ENCODE results near the gene DIRAS1. TPM values are rescaled to one million over a fixed set of nuclear protein-coding genes. Genes with fewer than 3 reads are reported as not detected.
"Not testable (repeated sequence)": the region's sequence is repeated elsewhere in the genome, so short reads cannot be mapped to it uniquely, and the experiment has no call there.

DIRAS1 gene
- total and polyA plus RNA-seq, 8 donors: 2.4 to 16.3 (median 3.4) TPM

DNA sequence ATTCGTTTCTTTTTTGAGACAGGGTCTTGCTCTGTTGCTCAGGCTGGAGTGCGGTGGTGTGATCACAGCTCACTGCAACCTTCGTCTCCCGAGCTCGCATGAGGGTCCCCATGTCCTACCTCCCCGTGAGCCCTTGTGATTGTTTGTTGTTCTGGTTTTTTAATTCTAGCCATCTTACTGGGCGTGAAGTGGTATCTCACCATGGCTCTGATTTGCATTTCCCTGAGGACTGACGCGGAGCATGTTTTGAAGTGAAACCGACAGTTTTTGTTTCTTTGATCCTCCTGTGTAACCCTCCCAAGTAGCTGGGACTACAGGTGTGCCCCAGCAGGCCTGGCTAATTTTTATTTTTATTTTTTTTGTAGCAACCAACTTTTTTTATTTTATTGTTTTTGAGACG is 40.4 kb downstream of the DIRAS1 start:
- no peak for FAIRE-seq
- 93 to 96% methylated on average over 11 of the region's 11 CpGs for WGBS, 2 donors
- ATAC-seq: no peak
- Histone ChIP-seq H3K27ac (no peak overlapping the region), H3K4me3 (no peak overlapping the region), H3K36me3 (no peaks in the 10 kb centered on the region), H3K9me3 (no peaks in the 10 kb centered on the region), H3K27me3 (no peaks in the 10 kb centered on the region), H3K4me1 (no peaks in the 10 kb centered on the region)
- TF ChIP-seq, protein P1, sequence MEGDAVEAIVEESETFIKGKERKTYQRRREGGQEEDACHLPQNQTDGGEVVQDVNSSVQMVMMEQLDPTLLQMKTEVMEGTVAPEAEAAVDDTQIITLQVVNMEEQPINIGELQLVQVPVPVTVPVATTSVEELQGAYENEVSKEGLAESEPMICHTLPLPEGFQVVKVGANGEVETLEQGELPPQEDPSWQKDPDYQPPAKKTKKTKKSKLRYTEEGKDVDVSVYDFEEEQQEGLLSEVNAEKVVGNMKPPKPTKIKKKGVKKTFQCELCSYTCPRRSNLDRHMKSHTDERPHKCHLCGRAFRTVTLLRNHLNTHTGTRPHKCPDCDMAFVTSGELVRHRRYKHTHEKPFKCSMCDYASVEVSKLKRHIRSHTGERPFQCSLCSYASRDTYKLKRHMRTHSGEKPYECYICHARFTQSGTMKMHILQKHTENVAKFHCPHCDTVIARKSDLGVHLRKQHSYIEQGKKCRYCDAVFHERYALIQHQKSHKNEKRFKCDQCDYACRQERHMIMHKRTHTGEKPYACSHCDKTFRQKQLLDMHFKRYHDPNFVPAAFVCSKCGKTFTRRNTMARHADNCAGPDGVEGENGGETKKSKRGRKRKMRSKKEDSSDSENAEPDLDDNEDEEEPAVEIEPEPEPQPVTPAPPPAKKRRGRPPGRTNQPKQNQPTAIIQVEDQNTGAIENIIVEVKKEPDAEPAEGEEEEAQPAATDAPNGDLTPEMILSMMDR (IDR thresholded peaks at IDR 0.05): no peak
- intact Hi-C loops (cut with DNase I): no loop called here
- no peak for DNase-seq

DNA sequence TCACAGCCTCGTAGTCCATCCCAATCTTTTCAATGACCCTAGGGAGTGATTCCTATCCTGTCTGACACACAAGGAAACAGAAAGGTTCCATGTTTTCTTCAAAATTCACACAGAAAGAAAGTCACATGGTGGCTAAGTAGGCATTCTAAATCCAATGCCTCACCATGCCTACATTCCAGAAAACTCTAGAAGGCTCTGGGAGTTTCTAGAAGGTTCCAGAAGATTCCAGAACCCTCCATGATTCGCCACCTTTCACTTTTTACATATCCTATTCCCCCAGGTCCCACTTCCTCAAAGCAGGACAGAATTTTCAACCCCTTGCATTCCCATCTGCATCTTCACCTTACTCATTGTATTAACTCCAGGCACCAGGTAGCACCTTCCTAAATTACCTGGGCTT is 41.7 kb downstream of the DIRAS1 start:
- intact Hi-C loops (cut with DNase I): no loop called here
- H3K27ac ChIP-seq: no peak overlapping the region
- DNase-seq (no peak), ATAC-seq (no peak), FAIRE-seq (no peak)
- no peaks in the 10 kb centered on the region for H3K9me3 ChIP-seq
- H3K27me3 ChIP-seq: no peaks in the 10 kb centered on the region
- H3K36me3 ChIP-seq: no peaks in the 10 kb centered on the region
- H3K4me1 ChIP-seq: no peaks in the 10 kb centered on the region
- TF ChIP-seq, protein P1 (IDR thresholded peaks at IDR 0.05): no peak
- 94 to 97% methylated on average over 2 of the region's 2 CpGs for WGBS, 2 donors
- H3K4me3 ChIP-seq: no peak overlapping the region

DNA sequence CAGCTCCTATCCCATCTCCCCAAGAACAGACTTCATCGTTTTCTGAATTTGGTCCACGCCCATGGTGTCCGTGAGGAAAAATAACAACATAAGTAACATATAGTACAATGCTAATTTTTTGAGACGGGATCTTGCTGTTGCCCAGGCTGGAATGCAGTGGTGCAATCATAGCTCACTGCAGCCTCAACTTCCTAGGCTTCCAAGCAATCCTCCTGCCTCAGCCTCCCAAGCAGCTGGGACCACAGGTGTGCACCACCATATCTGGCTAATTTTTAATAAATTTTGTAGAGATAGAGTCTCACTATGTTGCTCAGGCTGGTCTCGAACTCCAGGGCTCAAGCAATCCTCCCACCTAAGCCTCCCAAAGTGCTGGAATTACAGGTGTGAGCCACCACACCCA is 42.2 kb downstream of the DIRAS1 start:
- FAIRE-seq; H3K4me1 ChIP-seq; H3K27ac ChIP-seq; ATAC-seq; intact Hi-C loops (cut with DNase I); H3K4me3 ChIP-seq; H3K27me3 ChIP-seq; DNase-seq; H3K36me3 ChIP-seq; H3K9me3 ChIP-seq: not testable (repeated sequence)
- WGBS, 2 donors: 93 to 97% methylated on average over 5 of the region's 5 CpGs

DNA sequence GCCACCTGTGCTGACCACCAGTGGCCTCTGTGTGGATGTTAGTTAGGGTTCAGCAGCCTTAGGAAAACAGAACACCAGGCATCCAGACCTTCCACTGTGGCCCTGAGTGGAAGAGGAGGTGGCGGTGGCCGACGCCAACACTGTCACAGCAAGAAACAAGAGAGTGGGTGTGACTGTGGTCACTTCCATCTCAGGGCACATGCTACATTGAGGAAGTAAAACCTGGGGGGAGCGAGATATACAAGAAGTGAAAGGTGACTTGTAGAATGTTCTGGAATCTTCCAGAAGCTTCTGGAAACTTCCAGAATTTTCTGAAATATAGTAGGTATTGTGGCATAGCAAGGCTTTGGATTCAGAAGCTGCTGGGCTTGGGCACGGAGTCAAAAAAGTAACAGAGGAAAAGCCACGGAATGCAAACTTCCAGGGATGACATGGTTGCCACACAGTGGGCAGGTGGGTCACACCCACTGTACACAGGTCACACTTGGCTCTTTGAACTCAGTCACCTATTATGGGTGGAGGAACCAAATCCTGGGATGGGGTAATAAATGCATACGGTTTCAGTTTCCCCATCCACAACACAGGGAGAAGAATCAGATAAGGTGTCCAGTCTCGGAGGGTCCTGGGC is 43.0 kb downstream of the DIRAS1 start:
- 81 to 86% methylated on average over 8 of the region's 8 CpGs for WGBS, 2 donors
- no peaks in the 10 kb centered on the region for H3K27me3 ChIP-seq
- H3K9me3 ChIP-seq: no peaks in the 10 kb centered on the region
- H3K27ac ChIP-seq: no peak overlapping the region
- DNase-seq: no peak
- H3K4me3 ChIP-seq: no peak overlapping the region
- peak in 2 of 4 donors; percentile 46 to 51 for ATAC-seq
- TF ChIP-seq, protein P1 (IDR thresholded peaks at IDR 0.05): no peak
- FAIRE-seq: no peak
- no peaks in the 10 kb centered on the region for H3K36me3 ChIP-seq
- H3K4me1 ChIP-seq: no peaks in the 10 kb centered on the region
- intact Hi-C loops (cut with DNase I): no loop called here

DNA sequence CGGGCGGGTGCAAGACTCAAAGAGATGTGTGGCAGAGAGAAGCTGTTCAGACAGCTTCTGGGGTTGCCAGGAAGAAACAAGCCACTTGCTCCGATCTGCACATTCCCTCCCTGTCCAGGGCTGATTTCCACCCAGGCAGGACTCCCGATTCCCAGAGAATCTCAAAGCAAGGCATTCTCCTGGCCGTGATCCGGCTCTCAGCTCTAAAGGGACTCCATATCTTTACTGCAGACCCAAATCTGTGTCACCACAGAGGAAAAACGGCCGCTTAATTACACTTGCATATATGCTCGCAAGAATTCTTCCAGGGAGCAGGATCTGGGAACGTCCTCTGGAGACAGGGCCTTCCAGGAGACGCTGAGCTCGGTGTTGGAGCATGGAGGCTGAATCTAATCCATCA is 44.3 kb downstream of the DIRAS1 start:
- FAIRE-seq: no peak
- no peak for DNase-seq
- Histone ChIP-seq H3K9me3 (no peaks in the 10 kb centered on the region), H3K4me3 (no peak overlapping the region), H3K4me1 (no peaks in the 10 kb centered on the region), H3K36me3 (no peaks in the 10 kb centered on the region), H3K27me3 (no peaks in the 10 kb centered on the region), H3K27ac (no peak overlapping the region)
- TF ChIP-seq, protein P1 (IDR thresholded peaks at IDR 0.05): no peak
- 83 to 88% methylated on average over 12 of the region's 12 CpGs for WGBS, 2 donors
- intact Hi-C loops (cut with DNase I): no loop called here
- no peak for ATAC-seq
